Fibroblast of the aortic adventitia (primary cell): ENCODE results near the gene NPR2. TPM values are rescaled to one million over a fixed set of nuclear protein-coding genes. Genes with fewer than 3 reads are reported as not detected.

ENCODE experiments used
- DNase-seq: peaks from one replicate; pipeline ENCODE4 v3.0.0-alpha.2; 2010; ENCODE audit warnings: low read depth
- H3K4me3 ChIP-seq: 2 replicates; pipeline ENCODE4 v1.5.1; 2011; ENCODE audit warnings: low read depth, mild to moderate bottlenecking, control low read depth, low read length, moderate library complexity
- total RNA-seq: library from RNA; depleted of rRNA; stranded (reverse); fragments of >200 nt; gene quantifications from 2 replicates; pipeline ENCODE4 v1.2.3, GENCODE V29; 2012; ENCODE audit warnings: low replicate concordance
- TF ChIP-seq, protein P1 (sequence below): IDR thresholded peaks from 2 replicates; pipeline ENCODE4 v1.5.1; 2011; ENCODE audit warnings: mild to moderate bottlenecking, low read length, control low read depth, inconsistent platforms; ENCODE audit not compliant: insufficient read depth

The NPR2 gene
- total RNA-seq, result 17.1 and 21.4 TPM in 2 replicates

DNA sequence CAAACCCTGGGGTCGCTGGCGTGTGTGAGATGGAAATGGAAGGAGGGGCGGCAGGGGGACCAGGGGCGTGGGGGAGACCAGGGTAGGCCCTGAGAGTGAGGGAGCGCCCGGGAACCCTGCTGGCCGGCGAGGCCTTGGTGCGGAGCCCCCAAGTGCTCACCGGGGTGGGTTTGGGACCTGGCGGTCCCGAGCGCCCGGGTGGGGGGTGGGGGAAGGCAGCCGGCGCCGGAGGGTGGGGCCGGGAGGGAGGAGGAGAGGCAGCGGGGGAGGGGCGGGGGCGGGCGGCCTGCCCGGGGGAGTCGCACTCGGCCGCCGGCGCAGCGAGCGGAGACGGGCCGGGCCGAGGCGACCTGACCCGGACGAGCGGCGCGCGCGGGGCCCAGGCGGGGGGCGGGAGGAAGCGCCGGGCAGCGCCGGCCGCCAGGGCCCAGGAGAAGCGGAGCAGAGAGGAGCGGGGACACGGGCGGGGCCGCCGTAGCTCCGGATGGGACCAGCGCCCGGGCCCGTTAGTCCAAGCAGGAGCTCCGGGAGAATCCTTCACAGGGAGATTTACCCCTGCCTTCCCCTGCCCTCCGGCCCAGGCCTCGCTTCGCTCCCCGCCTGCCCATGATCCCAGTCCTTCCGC, at the start of gene NPR2:
NPR2 (plus strand) TSS at position 295 of the 625 bp plus-strand sequence. CDS start 818 bp downstream, outside the sequence.
- TF ChIP-seq, protein P1, sequence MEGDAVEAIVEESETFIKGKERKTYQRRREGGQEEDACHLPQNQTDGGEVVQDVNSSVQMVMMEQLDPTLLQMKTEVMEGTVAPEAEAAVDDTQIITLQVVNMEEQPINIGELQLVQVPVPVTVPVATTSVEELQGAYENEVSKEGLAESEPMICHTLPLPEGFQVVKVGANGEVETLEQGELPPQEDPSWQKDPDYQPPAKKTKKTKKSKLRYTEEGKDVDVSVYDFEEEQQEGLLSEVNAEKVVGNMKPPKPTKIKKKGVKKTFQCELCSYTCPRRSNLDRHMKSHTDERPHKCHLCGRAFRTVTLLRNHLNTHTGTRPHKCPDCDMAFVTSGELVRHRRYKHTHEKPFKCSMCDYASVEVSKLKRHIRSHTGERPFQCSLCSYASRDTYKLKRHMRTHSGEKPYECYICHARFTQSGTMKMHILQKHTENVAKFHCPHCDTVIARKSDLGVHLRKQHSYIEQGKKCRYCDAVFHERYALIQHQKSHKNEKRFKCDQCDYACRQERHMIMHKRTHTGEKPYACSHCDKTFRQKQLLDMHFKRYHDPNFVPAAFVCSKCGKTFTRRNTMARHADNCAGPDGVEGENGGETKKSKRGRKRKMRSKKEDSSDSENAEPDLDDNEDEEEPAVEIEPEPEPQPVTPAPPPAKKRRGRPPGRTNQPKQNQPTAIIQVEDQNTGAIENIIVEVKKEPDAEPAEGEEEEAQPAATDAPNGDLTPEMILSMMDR, result no peak
- DNase-seq, result no peak
- H3K4me3 ChIP-seq, result peak within 1 kb of the TSS; percentile 74

DNA sequence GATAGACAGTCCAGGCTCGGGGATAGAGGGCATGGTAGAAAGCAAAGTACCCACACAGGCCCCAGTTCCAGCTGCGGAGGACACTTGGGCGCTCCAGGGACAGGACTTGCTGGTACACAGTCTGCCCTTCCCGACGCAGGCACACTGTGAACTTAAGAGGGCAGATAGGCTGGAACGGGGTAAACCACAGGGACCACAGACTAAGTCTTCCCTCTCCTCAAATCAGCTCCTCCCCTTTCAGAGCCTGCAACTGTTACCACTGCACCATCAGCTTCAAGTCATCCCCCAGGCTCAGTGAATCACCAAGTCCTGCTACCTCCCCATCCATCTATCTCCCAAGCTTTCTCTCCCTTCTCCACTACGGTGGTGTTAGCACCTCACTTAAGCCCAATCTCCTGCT, 49.7 kb upstream of the NPR2 start:
- no peak for DNase-seq
- TF ChIP-seq, protein P1, result no peak
- no peak overlapping the region for H3K4me3 ChIP-seq

DNA sequence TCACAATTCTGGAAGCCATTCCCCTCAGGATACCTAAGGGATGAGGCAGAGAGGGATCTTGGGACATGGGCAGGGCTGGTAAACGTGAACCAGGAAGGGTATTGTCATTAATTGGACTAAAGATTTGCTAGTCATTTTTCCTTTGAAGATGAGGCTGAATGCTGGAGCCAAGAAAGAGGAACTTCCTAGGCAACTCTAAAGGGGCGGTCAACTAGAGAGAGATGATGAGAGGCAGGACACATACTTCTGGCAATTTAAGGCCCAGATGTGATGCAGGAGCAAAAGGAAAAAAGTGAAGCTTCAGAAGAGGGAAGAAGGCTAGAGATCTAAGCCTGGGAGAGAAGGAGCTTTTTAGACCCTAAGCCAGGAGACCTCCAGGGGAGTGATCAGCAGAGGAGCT, 47.9 kb upstream of the NPR2 start:
- H3K4me3 ChIP-seq, result no peak overlapping the region
- no peak for DNase-seq
- TF ChIP-seq, protein P1, result no peak

DNA sequence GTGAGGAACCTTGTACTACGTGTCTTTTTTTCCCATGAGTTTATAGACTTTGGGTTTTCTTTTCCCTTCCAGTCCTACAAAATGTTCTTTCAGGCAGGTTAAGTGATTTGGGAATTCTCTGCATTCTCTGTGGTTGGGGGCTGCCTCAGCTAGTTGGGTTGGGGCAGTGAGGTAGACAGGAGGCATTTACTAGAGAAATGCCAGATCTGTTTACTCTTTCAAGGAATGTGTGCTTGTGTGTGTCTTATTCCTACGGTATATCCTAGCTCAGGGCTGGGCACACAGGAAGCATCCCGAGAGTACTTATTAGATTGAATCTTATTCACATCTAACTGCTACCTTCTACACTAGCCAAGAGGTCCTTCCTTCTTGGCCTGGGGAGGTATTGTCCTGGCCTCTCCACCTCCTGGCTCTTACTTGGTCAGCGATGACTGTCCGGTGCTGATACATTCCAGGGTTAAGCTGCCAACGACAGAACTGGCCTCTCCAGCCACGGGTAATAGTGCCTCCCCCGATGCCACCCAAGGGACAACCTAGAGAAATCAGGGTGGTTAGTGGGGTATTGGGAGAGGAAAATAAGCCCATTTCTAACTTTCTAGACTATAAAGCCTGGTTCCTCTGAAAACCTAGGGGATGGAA, 47.4 kb upstream of the NPR2 start:
- TF ChIP-seq, protein P1, result no peak
- H3K4me3 ChIP-seq, result no peak overlapping the region
- DNase-seq, result no peak

DNA sequence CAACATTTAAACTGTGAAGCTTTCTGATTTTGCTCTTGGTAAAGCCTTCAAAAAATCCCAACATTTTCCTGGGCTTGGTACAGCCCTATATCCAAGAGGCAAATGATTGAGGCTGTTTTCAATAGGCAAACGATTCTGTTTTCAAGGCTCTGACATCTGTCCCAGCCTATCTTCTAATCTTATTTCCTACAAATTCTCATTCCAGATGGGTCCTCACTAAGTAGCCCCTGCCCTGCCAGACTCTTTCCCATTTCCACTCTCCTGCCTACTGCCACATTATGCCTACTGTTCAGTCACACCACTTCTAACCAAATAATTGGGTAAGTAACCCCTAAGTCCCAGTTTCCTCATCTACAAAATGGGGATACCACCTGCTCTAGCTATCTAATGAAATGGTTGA, 45.8 kb upstream of the NPR2 start:
- TF ChIP-seq, protein P1, result no peak
- H3K4me3 ChIP-seq, result peak overlapping the region; percentile 44
- DNase-seq, result no peak

DNA sequence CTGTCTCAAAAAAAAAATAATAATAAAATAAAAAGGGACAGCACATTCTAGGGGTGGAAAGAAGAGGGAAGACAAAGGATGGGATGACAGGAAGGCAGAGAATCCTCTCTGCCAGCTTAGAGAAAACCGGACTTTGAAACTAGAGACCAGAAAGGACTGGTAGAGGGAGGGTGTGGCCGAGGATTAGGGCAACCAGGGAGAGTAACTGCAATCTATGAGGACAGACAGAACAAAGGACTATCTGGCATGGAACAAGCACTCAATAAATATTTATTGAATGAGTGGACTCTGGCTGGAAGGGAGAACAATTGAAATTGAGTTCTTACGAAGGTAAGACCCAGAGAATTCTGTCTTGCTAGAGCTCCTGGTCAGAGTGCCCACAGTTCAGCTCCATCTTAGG, 44.8 kb upstream of the NPR2 start:
- TF ChIP-seq, protein P1, result no peak
- DNase-seq, result peak; percentile 42
- H3K4me3 ChIP-seq, result peak overlapping the region; percentile 87
